Transverse colon (tissue), 4 donors: ENCODE data around the gene PSMB9. TPM values are rescaled to one million over a fixed set of nuclear protein-coding genes. Genes with fewer than 3 reads are reported as not detected.

Experiments
- DNase-seq: peaks from one replicate; pipeline ENCODE4 v3.0.0-alpha.2; 2019
- H3K27ac ChIP-seq, 4 donors: fragments of 200-600 bp; sonication (generic); 2 replicates each; pipeline ENCODE4 v1.5.1; 2016 to 2018; ENCODE audit warnings: inconsistent platforms in 4 of 4
- H3K27me3 ChIP-seq: fragments of 200-600 bp; sonication (generic); 2 replicates; pipeline ENCODE4 v1.5.1; 2017; ENCODE audit warnings: inconsistent platforms
- H3K36me3 ChIP-seq, 4 donors: fragments of 200-600 bp; sonication (generic); 2 replicates each; pipeline ENCODE4 v1.5.1; 2017 to 2019; ENCODE audit warnings: inconsistent platforms in 4 of 4
- H3K4me1 ChIP-seq, 4 donors: fragments of 200-600 bp; sonication (generic); 2 replicates each; pipeline ENCODE4 v1.5.1; 2017 to 2020; ENCODE audit warnings: inconsistent platforms in 4 of 4
- H3K4me3 ChIP-seq, 4 donors: fragments of 200-600 bp; sonication (generic); 1 replicate in 1 of 4; 2 replicates in 3 of 4; pipeline versions ENCODE4 v1.5.1 to v1.6.1; 2017 to 2019; ENCODE audit warnings: inconsistent platforms in 4 of 4
- H3K9me3 ChIP-seq, 2 donors: fragments of 200-600 bp; sonication (generic); 2 replicates each; pipeline ENCODE4 v1.5.1; 2017 to 2019; ENCODE audit warnings: inconsistent platforms in 2 of 2
- EP300 ChIP-seq: sonication (generic); formaldehyde crosslinking; IDR thresholded peaks from one replicate; pipeline ENCODE4 v1.6.1; 2017; ENCODE audit warnings: antibody characterized with exemption, low read depth
- POLR2A ChIP-seq: fragments of 450-650 bp; IDR thresholded peaks from one replicate; pipeline ENCODE4 v1.6.1; 2016; ENCODE audit warnings: antibody characterized with exemption, mild to moderate bottlenecking, moderate library complexity
- POLR2AphosphoS5 ChIP-seq, 3 donors: sonication (generic); formaldehyde crosslinking; IDR thresholded peaks; one replicate each; pipeline ENCODE4 v1.6.1; 2016; ENCODE audit warnings: antibody characterized with exemption in 3 of 3
- WGBS, 2 donors: methylation state at CpG; one replicate each; pipeline ENCODE4 v1.1.5; 2018; ENCODE audit warnings: low coverage in 1 of 2; 5-methylcytosine and 5-hydroxymethylcytosine counted together
- in situ Hi-C, 4 donors: fragments of 200-750 bp; cut with MboI; loops; one replicate each; pipeline versions ENCODE4 v1.15.0 to v1.15.1; 2017; ENCODE audit warnings: low sequenced_read_pairs in 3 of 4, low pct_ligation_motif_present in 1 of 4, low pct_unique_long_range_greater_than_20kb in 1 of 4
- intact Hi-C: fragments of 100-400 bp; cut with DNase I; formaldehyde crosslinking; loops from one replicate; pipeline ENCODE4 v1.15.1; 2023; ENCODE audit warnings: low total_unique reads
- total RNA-seq, 4 donors: library from RNA; depleted of rRNA; stranded (reverse); fragments of >200 nt; gene quantifications; one replicate each; pipeline ENCODE4 v1.1.0, GENCODE V29; 2016
- TF ChIP-seq, protein P1 (sequence below), 5 experiments: fragments of 200-600 bp in 3 of 5; fragments of 450-650 bp in 2 of 5; sonication (generic) in 3 of 5; IDR thresholded peaks; 1 replicate in 2 of 5; 2 replicates in 3 of 5; pipeline ENCODE4 v1.5.1; 2016 to 2017; ENCODE audit warnings: antibody characterized with exemption in 5 of 5, inconsistent platforms in 3 of 5, mild to moderate bottlenecking in 2 of 5, moderate library complexity in 1 of 5

PSMB9 gene
- total RNA-seq, 4 donors from 2014 or later: 14.6 to 44.1 (median 32.9) TPM

DNA sequence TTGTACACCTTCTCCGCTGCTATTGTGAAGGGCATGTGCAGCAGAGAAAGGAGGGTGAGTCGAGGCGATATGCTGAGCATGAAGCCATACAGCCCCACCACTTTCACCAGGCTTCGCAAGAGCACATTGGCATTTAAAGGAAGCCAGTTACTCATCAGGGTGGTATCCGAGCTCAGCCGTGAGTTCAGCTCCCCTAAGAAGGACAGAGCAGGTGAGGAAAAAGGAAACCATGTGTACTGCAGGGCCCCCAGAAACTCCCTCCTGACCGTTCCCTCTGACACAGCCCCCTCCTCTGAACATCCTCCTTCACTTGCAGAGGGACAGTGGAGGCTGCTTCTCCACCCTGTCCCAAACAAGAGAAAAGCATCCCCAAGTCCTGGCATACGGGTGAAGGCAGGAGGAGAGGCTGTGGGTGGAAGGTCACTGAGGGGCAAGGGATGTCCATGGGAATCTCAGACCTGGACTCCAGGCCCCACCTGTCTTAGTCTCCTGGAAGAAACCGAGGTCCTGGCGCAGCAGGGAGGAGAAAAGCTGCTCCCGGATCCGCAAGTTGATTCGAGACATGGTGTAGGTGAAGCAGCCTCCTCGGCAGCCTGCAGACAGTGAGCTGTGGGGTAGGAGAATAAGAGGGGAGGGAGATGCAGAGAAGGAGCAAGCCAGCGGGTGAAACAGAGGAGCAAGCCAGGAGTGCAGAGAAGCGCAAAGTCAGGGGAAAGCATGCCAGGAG is 18.7 kb upstream of the PSMB9 start:
- no peaks in the 10 kb centered on the region for H3K9me3 ChIP-seq
- WGBS, 2 donors: 94 to 100% methylated on average over 2 to 16 of the region's 16 CpGs
- intact Hi-C loops (no loop called here), in situ Hi-C loops (no loop called here)
- peaks cover 3 to 17% (median 7%) of the 10 kb centered on the region in 4 donors for H3K4me1 ChIP-seq
- no peaks in the 10 kb centered on the region for H3K27me3 ChIP-seq
- H3K4me3 ChIP-seq: no peak overlapping the region
- H3K36me3 ChIP-seq: peaks cover 0 to 32% (median 0%) of the 10 kb centered on the region in 4 donors
- H3K27ac ChIP-seq: no peak overlapping the region
- no peak for DNase-seq
- TF ChIP-seq POLR2AphosphoS5 (IDR thresholded peaks at IDR 0.05) (no peak), POLR2A (no peak), EP300 (no peak)
- TF ChIP-seq, protein P1, sequence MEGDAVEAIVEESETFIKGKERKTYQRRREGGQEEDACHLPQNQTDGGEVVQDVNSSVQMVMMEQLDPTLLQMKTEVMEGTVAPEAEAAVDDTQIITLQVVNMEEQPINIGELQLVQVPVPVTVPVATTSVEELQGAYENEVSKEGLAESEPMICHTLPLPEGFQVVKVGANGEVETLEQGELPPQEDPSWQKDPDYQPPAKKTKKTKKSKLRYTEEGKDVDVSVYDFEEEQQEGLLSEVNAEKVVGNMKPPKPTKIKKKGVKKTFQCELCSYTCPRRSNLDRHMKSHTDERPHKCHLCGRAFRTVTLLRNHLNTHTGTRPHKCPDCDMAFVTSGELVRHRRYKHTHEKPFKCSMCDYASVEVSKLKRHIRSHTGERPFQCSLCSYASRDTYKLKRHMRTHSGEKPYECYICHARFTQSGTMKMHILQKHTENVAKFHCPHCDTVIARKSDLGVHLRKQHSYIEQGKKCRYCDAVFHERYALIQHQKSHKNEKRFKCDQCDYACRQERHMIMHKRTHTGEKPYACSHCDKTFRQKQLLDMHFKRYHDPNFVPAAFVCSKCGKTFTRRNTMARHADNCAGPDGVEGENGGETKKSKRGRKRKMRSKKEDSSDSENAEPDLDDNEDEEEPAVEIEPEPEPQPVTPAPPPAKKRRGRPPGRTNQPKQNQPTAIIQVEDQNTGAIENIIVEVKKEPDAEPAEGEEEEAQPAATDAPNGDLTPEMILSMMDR (IDR thresholded peaks at IDR 0.05): no peak

DNA sequence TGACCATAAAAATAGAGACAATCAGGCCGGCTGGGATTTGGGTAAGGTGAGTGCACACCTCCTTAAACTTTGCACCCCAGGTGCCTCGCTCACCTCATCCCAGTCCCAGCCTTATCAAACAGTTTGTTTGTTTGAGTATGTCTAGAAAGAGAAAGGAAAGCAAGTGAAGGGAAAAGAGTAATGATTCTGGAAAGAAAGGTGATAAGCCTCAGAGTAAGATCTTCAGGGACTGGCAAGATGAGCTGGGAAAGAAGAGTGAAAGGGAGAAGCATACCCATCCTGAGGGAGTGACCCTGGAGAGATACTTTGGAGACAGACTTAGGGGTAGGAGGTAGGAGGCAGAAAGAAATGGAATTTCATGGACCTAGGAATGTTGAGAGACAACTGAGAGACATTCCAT is 17.1 kb upstream of the PSMB9 start:
- Histone ChIP-seq H3K4me1 (peaks cover 3 to 19% (median 7%) of the 10 kb centered on the region in 4 donors), H3K27me3 (no peaks in the 10 kb centered on the region), H3K9me3 (no peaks in the 10 kb centered on the region), H3K4me3 (no peak overlapping the region), H3K27ac (no peak overlapping the region), H3K36me3 (peaks cover 0 to 22% (median 0%) of the 10 kb centered on the region in 4 donors)
- intact Hi-C loops: no loop called here
- WGBS, 2 donors: 65 to 81% methylated on average over 2 of the region's 2 CpGs
- DNase-seq: no peak
- in situ Hi-C loops: no loop called here
- TF ChIP-seq POLR2A (no peak), EP300 (no peak)

DNA sequence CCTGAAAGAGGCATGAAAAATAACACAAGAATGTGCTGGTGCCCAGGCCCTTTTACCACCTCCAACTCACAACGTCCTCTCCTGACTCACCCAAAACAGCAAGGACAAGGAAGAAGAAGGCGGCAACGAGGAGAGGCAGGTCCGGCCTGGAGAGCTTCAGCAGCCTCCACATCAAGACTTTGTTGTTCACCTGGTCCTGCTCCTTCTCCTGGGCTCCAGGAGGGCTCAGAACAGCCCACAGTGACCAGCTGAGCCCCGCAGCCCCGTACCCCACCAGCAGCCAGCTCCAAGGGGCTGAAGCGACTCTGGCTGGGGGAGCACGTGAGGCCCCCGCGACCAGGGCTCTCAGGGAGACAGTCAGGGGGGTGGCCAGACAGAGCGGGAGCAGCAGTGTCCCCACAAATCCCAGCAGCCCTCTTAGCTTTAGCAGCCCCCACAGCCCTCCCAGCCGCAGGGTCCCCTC is 16.3 kb upstream of the PSMB9 start:
- in situ Hi-C loops (no loop called here), intact Hi-C loops (no loop called here)
- H3K4me1 ChIP-seq: peaks cover 3 to 27% (median 10%) of the 10 kb centered on the region in 4 donors
- DNase-seq: no peak
- 31% methylated on average over 9 of the region's 12 CpGs; no CpG with 5 or more reads in 1 of the 2 donors for WGBS, 2 donors
- peaks cover 0 to 22% (median 0%) of the 10 kb centered on the region in 4 donors for H3K36me3 ChIP-seq
- no peaks in the 10 kb centered on the region for H3K9me3 ChIP-seq
- no peaks in the 10 kb centered on the region for H3K27me3 ChIP-seq
- no peak for TF ChIP-seq POLR2A
- H3K27ac ChIP-seq: peak overlapping the region; percentile 92 to 99 (median 96)
- H3K4me3 ChIP-seq: peak overlapping the region; percentile 60 to 93 (median 86)

DNA sequence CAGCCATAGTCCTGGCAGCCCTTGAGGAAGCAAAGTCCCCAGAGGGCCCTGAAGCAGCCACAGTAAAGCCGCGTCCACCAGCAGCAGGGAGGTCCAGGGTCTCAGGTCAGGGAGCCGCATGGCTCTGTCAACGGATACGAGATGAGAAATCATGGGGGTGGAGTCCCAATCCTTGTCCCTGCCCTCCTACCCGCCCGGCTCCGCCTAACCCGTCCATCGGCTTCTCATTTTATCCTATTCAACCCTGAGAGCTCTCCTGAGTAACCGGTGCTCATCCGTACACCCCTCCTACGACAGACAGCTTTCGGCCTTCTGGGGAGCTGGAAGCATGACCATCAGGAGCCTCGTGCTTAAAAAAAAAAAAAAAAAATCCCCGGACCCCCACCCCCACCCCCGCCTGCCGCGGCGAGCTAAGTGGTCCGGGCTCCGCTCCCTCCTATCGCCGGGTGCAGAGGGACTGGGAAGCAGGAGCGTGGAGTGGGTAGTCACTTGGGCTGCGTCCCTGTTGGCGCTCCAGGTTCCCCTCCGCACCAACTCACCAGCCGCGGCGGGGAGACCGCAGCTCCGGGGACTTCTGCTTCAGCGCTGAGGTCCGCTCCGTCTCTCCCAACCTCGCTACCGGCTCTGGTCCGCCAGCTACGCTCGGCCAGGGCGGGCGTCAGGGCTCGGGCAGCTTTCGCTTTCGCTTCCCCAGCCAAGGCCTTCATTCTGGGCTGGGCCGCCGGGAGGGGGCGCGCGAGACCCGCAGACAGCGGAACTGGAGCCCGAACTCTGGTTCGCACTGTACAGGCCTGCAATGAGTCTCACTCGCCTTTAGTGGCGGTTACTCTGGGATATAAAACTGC is 15.7 kb upstream of the PSMB9 start, which contains the start of gene TAP2:
Gene TAP2 (minus strand): TSS at position 626 of the 845 bp plus-strand sequence. CDS start 506 bp downstream, at position 120.
- Histone ChIP-seq H3K36me3 (peaks cover 0 to 22% (median 0%) of the 10 kb centered on the region in 4 donors), H3K27me3 (no peaks in the 10 kb centered on the region), H3K4me1 (peaks cover 3 to 33% (median 16%) of the 10 kb centered on the region in 4 donors), H3K9me3 (no peaks in the 10 kb centered on the region), H3K27ac (peak within 1 kb of the TSS; percentile 92 to 99 (median 96)), H3K4me3 (peak within 1 kb of the TSS; percentile 60 to 93 (median 86))
- in situ Hi-C loops (no loop called here), intact Hi-C loops (no loop called here)
- TF ChIP-seq POLR2A (peak; percentile 74), POLR2AphosphoS5 (IDR thresholded peaks at IDR 0.05) (peak; percentile 87 to 94 (median 91)), EP300 (no peak)
- TF ChIP-seq, protein P1 (IDR thresholded peaks at IDR 0.05): peak; percentile 93 to 99 (median 95)
- 0% methylated on average over 12 to 53 of the region's 57 CpGs for WGBS, 2 donors
- peak; percentile 99 for DNase-seq
